NCI-H524 treated with DMSO at 0.1 percent for 48 hours (cell line): ENCODE results near the gene ARHGEF37.
A peak's percentile ranks its signal among the peaks of the same experiment; 100 is the strongest.
"Not testable (repeated sequence)": the region's sequence is repeated elsewhere in the genome, so short reads cannot be mapped to it uniquely, and the experiment has no call there.

Source experiments
- DNase-seq: peaks from one replicate; lab custom pipeline; 2025; lab: John Stamatoyannopoulos, UW

ARHGEF37 gene

GRCh38 chr5:149564542-149565140 is 16.7 kb upstream of the ARHGEF37 start:
- not testable (repeated sequence) for DNase-seq

- DNase-seq: no peak
Measured at GRCh38 chr5:149567226-149567625, 14.1 kb upstream of the ARHGEF37 start.

- no peak for DNase-seq
Measured at GRCh38 chr5:149572170-149572569, 9.1 kb upstream of the ARHGEF37 start.

GRCh38 chr5:149572576-149573231 is 8.6 kb upstream of the ARHGEF37 start:
- DNase-seq: no peak

GRCh38 chr5:149575131-149575530 is 6.2 kb upstream of the ARHGEF37 start:
- no peak for DNase-seq

GRCh38 chr5:149576021-149576420 is 5.3 kb upstream of the ARHGEF37 start:
- DNase-seq: no peak

GRCh38 chr5:149578896-149579295 is 2.4 kb upstream of the ARHGEF37 start:
- DNase-seq: no peak

- DNase-seq: no peak
Measured at GRCh38 chr5:149580808-149581191, 498 bp upstream of the ARHGEF37 start.

GRCh38 chr5:149581931-149582768 is 852 bp downstream of the ARHGEF37 start:
- peak; percentile 7 for DNase-seq

- no peak for DNase-seq
Measured at GRCh38 chr5:149583394-149583793, 2.1 kb downstream of the ARHGEF37 start.

GRCh38 chr5:149584121-149584520 is 2.8 kb downstream of the ARHGEF37 start:
- no peak for DNase-seq

GRCh38 chr5:149585910-149586309 is 4.6 kb downstream of the ARHGEF37 start:
- DNase-seq: no peak

GRCh38 chr5:149586708-149587318 is 5.5 kb downstream of the ARHGEF37 start:
- no peak for DNase-seq

GRCh38 chr5:149588936-149589335 is 7.6 kb downstream of the ARHGEF37 start:
- no peak for DNase-seq

GRCh38 chr5:149593370-149593769 is 12.1 kb downstream of the ARHGEF37 start:
- no peak for DNase-seq

GRCh38 chr5:149594206-149594895 is 13.1 kb downstream of the ARHGEF37 start:
- no peak for DNase-seq

- not testable (repeated sequence) for DNase-seq
Measured at GRCh38 chr5:149595105-149595504, 13.8 kb downstream of the ARHGEF37 start.

GRCh38 chr5:149596712-149597111 is 15.4 kb downstream of the ARHGEF37 start:
- no peak for DNase-seq

- DNase-seq: no peak
Measured at GRCh38 chr5:149597618-149598017, 16.3 kb downstream of the ARHGEF37 start.

- DNase-seq: not testable (repeated sequence)
Measured at GRCh38 chr5:149598234-149598633, 16.9 kb downstream of the ARHGEF37 start.

- no peak for DNase-seq
Measured at GRCh38 chr5:149598966-149599365, 17.7 kb downstream of the ARHGEF37 start.

- DNase-seq: no peak
Measured at GRCh38 chr5:149599375-149599774, 18.1 kb downstream of the ARHGEF37 start.
